Endothelial cell of umbilical vein (primary cell): Measurements from ENCODE around the gene KAZN. TPM values are rescaled to one million over a fixed set of nuclear protein-coding genes. Genes with fewer than 3 reads are reported as not detected.

Experiments used
- BruUV-seq: library from RNA; stranded (reverse); fragments of 400-500 nt; replicated peaks from 2 replicates; lab custom pipeline; 2021; lab: Mats Ljungman, UMichigan
- CTCF ChIA-PET: fragments of 300-600, 350-600 bp; sonication (Branson Sonifier 250); formaldehyde crosslinking; loops from one replicate; lab custom pipeline; 2021; ENCODE audit warnings: antibody characterized with exemption, inconsistent platforms; lab: Charles Lee
- POLR2A ChIA-PET: fragments of 300-600, 350-600 bp; sonication (Branson Sonifier 250); formaldehyde crosslinking; loops from one replicate; lab custom pipeline; 2021; ENCODE audit warnings: antibody characterized with exemption, inconsistent platforms; lab: Charles Lee
- DNase-seq: peaks from one replicate; pipeline ENCODE4 v3.0.0-alpha.2; 2011; ENCODE audit warnings: low read depth, low spot score
- FAIRE-seq: peaks from 2 replicates; lab custom pipeline; 2011; peaks lifted over from hg19 to GRCh38; lab: Jason Lieb, UNC
- H2AFZ ChIP-seq: 2 replicates; pipeline ENCODE4 v1.6.0; 2012; ENCODE audit warnings: low read depth, low read length, control low read depth, inconsistent platforms
- H3K27ac ChIP-seq: 2 replicates; pipeline ENCODE4 v1.5.1; 2011; ENCODE audit warnings: low read depth, mild to moderate bottlenecking, control low read depth, low read length, moderate library complexity; ENCODE audit not compliant: insufficient read depth
- H3K27me3 ChIP-seq, 2 experiments: 2 replicates each; pipeline versions ENCODE4 v1.6.0 to v1.6.1; 2011; ENCODE audit warnings: low read length in 2 of 2, mixed read lengths in 1 of 2; ENCODE audit not compliant: control insufficient read depth in 2 of 2, insufficient read depth in 2 of 2
- H3K36me3 ChIP-seq, 2 experiments: 2 replicates in 1 of 2; 3 replicates in 1 of 2; pipeline ENCODE4 v1.5.1; 2011; ENCODE audit warnings: low read length in 2 of 2, mild to moderate bottlenecking in 1 of 2, moderate library complexity in 1 of 2; ENCODE audit not compliant: control insufficient read depth in 2 of 2, insufficient read depth in 2 of 2; ENCODE audit errors: extremely low read depth in 1 of 2
- H3K4me1 ChIP-seq: 3 replicates; pipeline ENCODE4 v1.5.1; 2011; ENCODE audit warnings: mild to moderate bottlenecking, low read length; ENCODE audit not compliant: control insufficient read depth, insufficient read depth; ENCODE audit errors: extremely low read depth
- H3K4me2 ChIP-seq: 2 replicates; pipeline ENCODE4 v1.6.1; 2011; ENCODE audit warnings: low read length, control low read depth, mixed read lengths; ENCODE audit not compliant: insufficient read depth
- H3K4me3 ChIP-seq, 3 experiments: fragments of 200-600 bp in 1 of 3; sonication (generic), shearing (Covaris generic) in 1 of 3; replicated peaks in 1 of 3; 2 replicates each; pipeline ENCODE4 v1.5.1; 2011 to 2016; ENCODE audit warnings: control low read depth in 3 of 3, low read length in 3 of 3, mild to moderate bottlenecking in 2 of 3, inconsistent platforms in 1 of 3, low read depth in 1 of 3, moderate library complexity in 1 of 3; ENCODE audit not compliant: insufficient read depth in 1 of 3
- H3K79me2 ChIP-seq: 2 replicates; pipeline ENCODE4 v1.6.0; 2012; ENCODE audit warnings: low read length, inconsistent platforms; ENCODE audit not compliant: control insufficient read depth, insufficient read depth
- H3K9ac ChIP-seq: replicated peaks from 2 replicates; pipeline ENCODE3; 2011; ENCODE audit warnings: low read length, control low read depth; ENCODE audit not compliant: insufficient read depth; ENCODE audit errors: extremely low read depth
- H3K9me1 ChIP-seq: replicated peaks from 3 replicates; pipeline ENCODE4 v1.6.0; 2011; ENCODE audit warnings: mild to moderate bottlenecking, low read length; ENCODE audit not compliant: control insufficient read depth, insufficient read depth; ENCODE audit errors: extremely low read depth
- H3K9me3 ChIP-seq: replicated peaks from 2 replicates; pipeline ENCODE4 v1.5.1; 2012; ENCODE audit warnings: low read length, inconsistent platforms; ENCODE audit not compliant: control insufficient read depth, insufficient read depth
- H4K20me1 ChIP-seq: replicated peaks from 2 replicates; pipeline ENCODE3; 2011; ENCODE audit warnings: mild to moderate bottlenecking, low read length; ENCODE audit not compliant: control insufficient read depth, insufficient read depth; ENCODE audit errors: extremely low read depth
- EZH2 ChIP-seq: IDR thresholded peaks from 2 replicates; pipeline ENCODE4 v1.6.1; 2012; ENCODE audit warnings: borderline replicate concordance, low read depth, mild to moderate bottlenecking, moderate library complexity, low read length, inconsistent platforms; ENCODE audit not compliant: severe bottlenecking
- FOS ChIP-seq: IDR thresholded peaks from 2 replicates; pipeline ENCODE4 v1.6.1; 2011; ENCODE audit warnings: mild to moderate bottlenecking, low read length, moderate library complexity, borderline replicate concordance; ENCODE audit not compliant: insufficient read depth
- GATA2 ChIP-seq: IDR thresholded peaks from 2 replicates; pipeline ENCODE4 v1.7.0; 2011; ENCODE audit warnings: low read depth, mild to moderate bottlenecking, moderate library complexity, mixed read lengths, low read length; ENCODE audit not compliant: insufficient read length, insufficient read depth
- JUN ChIP-seq: IDR thresholded peaks from 2 replicates; pipeline ENCODE4 v1.6.1; 2011; ENCODE audit warnings: borderline replicate concordance, low read depth; ENCODE audit not compliant: insufficient read length, insufficient read depth
- MYC ChIP-seq: IDR thresholded peaks from one replicate; pipeline ENCODE4 v1.6.1; 2011; ENCODE audit warnings: mild to moderate bottlenecking, low read depth, low read length
- POLR2A ChIP-seq: IDR thresholded peaks from 2 replicates; pipeline ENCODE4 v1.6.1; 2012; ENCODE audit warnings: low read depth, mild to moderate bottlenecking, control low read depth, low read length
- POLR2AphosphoS5 ChIP-seq: IDR thresholded peaks from 2 replicates; pipeline ENCODE4 v1.6.1; 2012; ENCODE audit warnings: low read depth, mild to moderate bottlenecking, control low read depth, low read length, moderate library complexity; ENCODE audit not compliant: insufficient read depth
- dilution Hi-C: fragments of 300-500 bp; cut with MboI; formaldehyde crosslinking; loops from one replicate; pipeline ENCODE4 v1.15.0; 2019; ENCODE audit warnings: low sequenced_read_pairs; ENCODE audit not compliant: extremely low pct_ligation_motif_present
- intact Hi-C: fragments of 100-400 bp; cut with micrococcal nuclease; formaldehyde crosslinking; loops from one replicate; pipeline ENCODE4 v1.10.0; 2022
- polyA plus RNA-seq, 4 experiments: library from polyadenylated mRNA; depleted of rRNA in 3 of 4; stranded (reverse) in 3 of 4; unstranded in 1 of 4; fragments of >200 nt; gene quantifications; 2 replicates each; pipeline versions ENCODE4 v1.2.1 to v1.2.3, GENCODE V29; 2011 to 2012; ENCODE audit warnings: missing spikeins in 1 of 4
- total RNA-seq: library from RNA; stranded (reverse); gene quantifications from 2 replicates; pipeline ENCODE4 v1.2.3, GENCODE V29; 2021
- TF ChIP-seq, protein P1 (sequence below): IDR thresholded peaks from 2 replicates; pipeline ENCODE4 v1.6.1; 2011; ENCODE audit not compliant: insufficient read depth, insufficient read length
- TF ChIP-seq, protein P2 (sequence below), 2 donors: IDR thresholded peaks; 1 replicate in 1 of 2; 2 replicates in 1 of 2; pipeline ENCODE4 v1.5.1; 2011; ENCODE audit warnings: low read length in 2 of 2, mild to moderate bottlenecking in 2 of 2, moderate library complexity in 2 of 2, control low read depth in 1 of 2, inconsistent platforms in 1 of 2, low read depth in 1 of 2; ENCODE audit not compliant: insufficient read depth in 1 of 2; ENCODE audit errors: extremely low read depth in 1 of 2

KAZN gene
- total and polyA plus RNA-seq, 2 donors (not counting 3 experiments of a cell fraction or from before 2014, with no cell fraction given) = 1.6 to 5.8 TPM

DNA sequence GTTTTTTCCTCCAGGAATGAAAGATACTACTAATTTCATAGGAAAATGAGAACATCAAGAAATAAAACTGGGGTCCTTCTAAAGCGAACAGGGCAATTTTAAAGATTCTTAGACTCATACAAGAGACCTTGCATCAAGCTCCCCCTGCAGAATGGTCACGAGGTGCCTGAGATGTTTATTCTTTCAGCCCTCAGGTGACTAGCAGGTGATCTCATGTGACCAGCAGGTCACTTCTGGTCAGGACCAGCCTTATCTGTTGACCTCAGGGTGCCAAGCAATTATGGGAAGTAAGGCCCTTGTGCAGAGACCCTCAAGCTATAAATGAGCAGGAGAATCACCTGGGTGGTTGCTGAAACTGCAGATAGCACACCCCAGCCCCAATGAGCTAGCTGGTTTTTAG is 534.5 kb downstream of the KAZN start:
- TF ChIP-seq, protein P1, sequence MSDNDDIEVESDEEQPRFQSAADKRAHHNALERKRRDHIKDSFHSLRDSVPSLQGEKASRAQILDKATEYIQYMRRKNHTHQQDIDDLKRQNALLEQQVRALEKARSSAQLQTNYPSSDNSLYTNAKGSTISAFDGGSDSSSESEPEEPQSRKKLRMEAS = no peak
- TF ChIP-seq EZH2 (no peak), POLR2A (no peak), POLR2AphosphoS5 (no peak), GATA2 (no peak), MYC (no peak), JUN (no peak), FOS (no peak)
- TF ChIP-seq, protein P2, sequence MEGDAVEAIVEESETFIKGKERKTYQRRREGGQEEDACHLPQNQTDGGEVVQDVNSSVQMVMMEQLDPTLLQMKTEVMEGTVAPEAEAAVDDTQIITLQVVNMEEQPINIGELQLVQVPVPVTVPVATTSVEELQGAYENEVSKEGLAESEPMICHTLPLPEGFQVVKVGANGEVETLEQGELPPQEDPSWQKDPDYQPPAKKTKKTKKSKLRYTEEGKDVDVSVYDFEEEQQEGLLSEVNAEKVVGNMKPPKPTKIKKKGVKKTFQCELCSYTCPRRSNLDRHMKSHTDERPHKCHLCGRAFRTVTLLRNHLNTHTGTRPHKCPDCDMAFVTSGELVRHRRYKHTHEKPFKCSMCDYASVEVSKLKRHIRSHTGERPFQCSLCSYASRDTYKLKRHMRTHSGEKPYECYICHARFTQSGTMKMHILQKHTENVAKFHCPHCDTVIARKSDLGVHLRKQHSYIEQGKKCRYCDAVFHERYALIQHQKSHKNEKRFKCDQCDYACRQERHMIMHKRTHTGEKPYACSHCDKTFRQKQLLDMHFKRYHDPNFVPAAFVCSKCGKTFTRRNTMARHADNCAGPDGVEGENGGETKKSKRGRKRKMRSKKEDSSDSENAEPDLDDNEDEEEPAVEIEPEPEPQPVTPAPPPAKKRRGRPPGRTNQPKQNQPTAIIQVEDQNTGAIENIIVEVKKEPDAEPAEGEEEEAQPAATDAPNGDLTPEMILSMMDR (IDR thresholded peaks at IDR 0.05; ENCODE audit: extremely low read depth in 1 of 2, insufficient read depth in 1 of 2, low read depth in 1 of 2, low read length in 2 of 2) = no peak
- Histone ChIP-seq H3K9me1 (no peaks in the 10 kb centered on the region), H3K9me3 (no peaks in the 10 kb centered on the region), H3K4me2 (no peak overlapping the region), H3K27ac (no peak overlapping the region), H3K4me1 (no peaks in the 10 kb centered on the region), H3K79me2 (no peaks in the 10 kb centered on the region), H4K20me1 (no peaks in the 10 kb centered on the region), H2AFZ (no peak overlapping the region), H3K36me3 (no peaks in the 10 kb centered on the region), H3K27me3 (no peaks in the 10 kb centered on the region), H3K4me3 (no peak overlapping the region), H3K9ac (no peak overlapping the region)
- no TSS peak for BruUV-seq
- dilution Hi-C loops = no loop called here
- FAIRE-seq (no peak), DNase-seq (no peak)
- ChIA-PET CTCF (interaction anchor here (0.8 to 7.6 kb wide), 3 partner anchors 10 to 170 kb away, joined by 3 to 126 read pairs (median 3); no protein-coding TSS in a partner anchor), POLR2A (no interaction called here)
- intact Hi-C loops = no loop called here
